GM21390 (cell line): Measurements from ENCODE around the gene ST8SIA6.
"Not testable (repeated sequence)": the region's sequence is repeated elsewhere in the genome, so short reads cannot be mapped to it uniquely, and the experiment has no call there.

Source experiments
- ATAC-seq: cut with Tn5 transposase; IDR thresholded peaks from one replicate; pipeline ENCODE4 v1.9.1; 2021; ENCODE audit not compliant: unreplicated experiment

Gene ST8SIA6

GRCh38 chr10:17427666-17428350 lies 26.6 kb downstream of the ST8SIA6 start:
- ATAC-seq: no peak

GRCh38 chr10:17427201-17427600 lies 27.2 kb downstream of the ST8SIA6 start:
- ATAC-seq: no peak

- ATAC-seq: no peak
These were observed 28.1 kb downstream of the ST8SIA6 start for GRCh38 chr10:17426263-17426750.

GRCh38 chr10:17425584-17426262 lies 28.7 kb downstream of the ST8SIA6 start:
- ATAC-seq: no peak

DNA sequence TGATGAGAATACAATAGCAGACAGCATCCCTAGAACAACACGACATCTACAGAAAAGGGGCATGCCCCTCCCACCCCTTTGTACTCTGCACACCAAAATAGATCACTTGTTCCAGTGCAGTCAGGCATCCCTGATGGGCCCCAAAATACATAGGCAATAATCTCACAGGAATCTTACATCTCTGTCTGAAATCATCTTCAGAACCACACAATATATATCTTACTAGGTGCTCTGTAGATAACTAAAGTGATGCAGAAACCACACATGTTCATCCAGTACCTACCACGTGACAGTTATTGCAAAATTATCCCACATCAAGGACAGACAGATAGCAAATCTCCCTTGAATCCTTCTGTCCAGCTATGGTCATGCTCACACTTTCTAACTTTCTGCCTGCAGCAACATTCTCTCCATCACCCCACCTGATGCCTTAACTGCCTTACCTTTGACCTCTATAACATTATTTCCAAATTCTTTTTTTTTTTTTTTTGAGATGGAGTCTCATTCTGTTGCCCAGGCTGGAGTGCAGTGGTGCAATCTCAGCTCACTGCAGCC lies 30.7 kb downstream of the ST8SIA6 start:
- ATAC-seq: no peak

DNA sequence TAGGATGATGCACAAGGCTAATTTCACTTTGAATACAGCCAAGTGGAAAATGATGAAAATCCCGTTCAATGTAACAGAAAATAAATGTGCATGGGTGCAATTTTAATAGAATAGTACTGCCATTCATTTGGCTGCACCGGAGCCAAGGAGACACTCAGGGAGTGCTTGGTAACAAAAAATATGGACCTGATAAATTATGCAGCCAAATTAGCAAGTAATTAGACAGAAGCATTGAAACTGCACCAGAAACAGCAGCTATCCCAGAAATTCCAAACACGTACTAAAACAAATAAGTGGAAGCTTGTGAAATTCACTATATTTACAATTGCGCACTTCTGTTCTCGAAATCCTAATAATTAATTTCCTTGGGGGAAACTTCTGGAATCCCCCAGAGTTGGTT lies 31.5 kb downstream of the ST8SIA6 start:
- ATAC-seq: no peak

- no peak for ATAC-seq
These were observed 36.1 kb downstream of the ST8SIA6 start for GRCh38 chr10:17418249-17418648.

GRCh38 chr10:17416442-17417211 lies 37.8 kb downstream of the ST8SIA6 start:
- no peak for ATAC-seq

DNA sequence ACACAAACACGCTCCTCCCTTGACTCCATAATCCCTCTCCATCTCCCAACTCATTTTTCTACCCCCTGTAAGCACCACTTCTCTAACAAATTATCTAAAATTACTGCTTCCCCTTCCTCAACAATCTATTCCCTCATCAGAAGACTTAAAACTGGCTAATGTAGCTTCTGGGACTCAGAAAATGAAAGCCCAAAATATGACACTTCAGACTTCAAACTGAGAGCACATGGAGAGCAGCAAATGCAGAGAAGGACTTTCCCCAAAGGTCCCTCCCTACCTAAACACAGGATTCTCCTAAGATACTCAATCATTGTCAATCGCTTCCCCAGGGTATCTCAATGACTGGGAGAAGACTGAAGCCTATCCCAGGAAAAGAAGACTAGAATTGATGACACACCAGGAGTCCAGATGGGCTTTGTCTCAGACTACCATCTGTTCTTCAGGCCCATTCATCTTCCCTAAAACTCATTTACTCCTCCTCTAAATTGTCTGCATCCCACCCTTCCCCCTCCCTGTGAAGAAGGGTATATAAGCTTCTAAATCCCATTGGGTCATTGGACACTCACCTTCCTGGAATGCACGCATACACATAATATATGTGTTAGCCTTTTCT lies 39.2 kb downstream of the ST8SIA6 start:
- ATAC-seq: no peak

GRCh38 chr10:17414484-17414883 lies 39.9 kb downstream of the ST8SIA6 start:
- no peak for ATAC-seq

GRCh38 chr10:17413876-17414275 lies 40.5 kb downstream of the ST8SIA6 start:
- ATAC-seq: no peak

DNA sequence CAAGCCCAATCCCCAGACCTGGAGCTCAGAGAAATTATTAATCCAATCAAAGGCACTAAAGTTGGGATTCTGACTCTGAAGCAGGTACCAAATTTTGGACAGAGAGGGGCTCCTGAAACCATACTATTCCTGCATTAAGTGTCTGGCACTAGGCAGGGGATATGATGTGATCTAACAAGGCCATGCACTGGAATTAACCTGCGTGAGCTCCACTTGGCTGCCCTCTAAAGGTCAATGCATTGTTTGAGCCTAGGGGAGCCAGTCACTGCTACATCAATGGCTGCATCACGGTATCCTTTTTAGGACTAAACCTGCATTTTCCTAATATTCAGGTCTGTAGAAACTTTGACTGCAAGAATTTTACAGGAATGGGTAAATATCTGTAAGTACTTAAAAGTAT lies 42.1 kb downstream of the ST8SIA6 start:
- ATAC-seq: no peak

GRCh38 chr10:17410907-17411306 lies 43.5 kb downstream of the ST8SIA6 start:
- ATAC-seq: no peak

DNA sequence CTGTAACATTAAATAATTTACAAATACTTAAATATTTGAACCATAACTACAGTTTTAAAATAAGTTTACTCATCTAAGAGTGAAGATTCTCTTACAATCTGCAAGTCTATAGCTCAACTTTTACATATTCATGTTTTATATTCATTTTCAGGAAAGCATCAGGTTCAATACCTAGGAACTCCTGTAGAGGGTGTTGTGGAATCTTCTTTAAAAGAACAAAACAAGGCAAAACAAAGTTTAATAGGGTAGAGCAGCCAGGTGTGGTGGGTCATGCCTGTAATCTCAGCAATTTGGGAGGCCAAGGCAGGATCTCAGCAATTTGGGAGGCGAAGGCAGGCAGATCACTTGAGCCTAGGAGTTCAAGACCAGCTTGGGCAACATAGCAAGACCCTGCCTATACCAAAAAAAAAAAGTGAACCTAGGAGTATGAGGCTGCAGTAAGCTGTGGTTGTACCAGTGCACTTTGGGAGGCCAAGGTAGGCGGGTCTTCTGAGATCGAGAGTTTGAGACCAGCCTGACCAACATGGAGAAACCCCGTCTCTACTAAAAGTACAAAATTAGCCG lies 45.1 kb downstream of the ST8SIA6 start:
- ATAC-seq: no peak

- no peak for ATAC-seq
These were observed 47.3 kb downstream of the ST8SIA6 start for GRCh38 chr10:17407047-17407446.

DNA sequence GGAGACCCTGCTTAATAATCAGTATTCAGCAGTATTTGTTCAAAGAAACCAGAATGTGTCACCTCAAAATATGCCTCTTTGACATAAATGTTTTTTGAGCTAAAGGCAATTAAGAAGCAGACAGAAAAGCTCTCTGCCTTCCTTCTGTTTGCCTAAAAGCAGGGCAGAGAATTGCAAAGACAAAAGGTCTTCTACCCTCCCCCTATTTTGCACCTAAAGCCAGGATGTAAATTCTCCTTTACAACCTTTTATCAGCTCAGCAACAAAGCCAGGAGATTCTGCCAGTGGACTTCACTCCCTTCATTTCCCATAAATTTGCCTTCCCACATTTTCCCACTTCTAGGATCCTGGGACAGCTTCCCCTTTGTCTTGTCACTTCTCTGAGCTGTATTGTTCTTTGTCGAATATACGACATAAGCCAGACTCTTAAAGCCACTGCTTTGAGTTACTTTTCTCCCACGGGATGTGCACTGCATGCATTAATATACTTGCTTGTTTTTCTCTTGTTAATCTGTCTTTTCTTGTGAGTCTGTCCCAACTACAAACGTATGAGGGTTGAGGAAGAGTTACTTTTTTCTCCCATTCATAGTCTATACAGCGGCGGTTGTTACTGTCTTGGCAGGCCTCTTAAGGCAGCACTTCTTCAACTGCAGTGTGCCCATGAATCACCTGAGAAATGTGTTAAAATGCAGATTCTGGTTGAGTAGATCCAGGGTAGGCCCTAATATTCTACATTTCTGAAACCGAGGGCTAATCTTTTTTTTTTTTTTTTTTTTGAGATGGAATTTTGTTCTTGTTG lies 48.2 kb downstream of the ST8SIA6 start:
- no peak for ATAC-seq

GRCh38 chr10:17403161-17403560 lies 51.2 kb downstream of the ST8SIA6 start:
- ATAC-seq: no peak

GRCh38 chr10:17402040-17402439 lies 52.4 kb downstream of the ST8SIA6 start:
- ATAC-seq: not testable (repeated sequence)

DNA sequence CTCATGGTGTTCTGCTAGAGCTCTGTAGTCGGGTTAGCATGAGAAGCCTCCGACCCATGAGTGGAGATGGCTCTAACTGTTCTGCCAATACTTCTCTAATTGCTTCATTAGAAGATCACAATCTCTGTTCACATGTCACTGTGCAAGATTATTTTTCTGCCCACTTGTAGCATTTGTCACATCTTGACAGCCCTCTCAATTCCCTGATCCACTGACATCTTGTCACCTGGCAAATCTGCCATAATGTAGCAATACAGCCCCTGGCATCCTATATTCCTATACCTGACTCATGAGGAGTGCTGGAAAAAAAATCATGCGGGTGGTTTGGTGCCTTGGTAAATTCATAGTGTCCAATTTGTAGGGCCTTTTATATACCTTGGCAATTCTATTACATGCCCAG lies 58.4 kb downstream of the ST8SIA6 start:
- no peak for ATAC-seq

DNA sequence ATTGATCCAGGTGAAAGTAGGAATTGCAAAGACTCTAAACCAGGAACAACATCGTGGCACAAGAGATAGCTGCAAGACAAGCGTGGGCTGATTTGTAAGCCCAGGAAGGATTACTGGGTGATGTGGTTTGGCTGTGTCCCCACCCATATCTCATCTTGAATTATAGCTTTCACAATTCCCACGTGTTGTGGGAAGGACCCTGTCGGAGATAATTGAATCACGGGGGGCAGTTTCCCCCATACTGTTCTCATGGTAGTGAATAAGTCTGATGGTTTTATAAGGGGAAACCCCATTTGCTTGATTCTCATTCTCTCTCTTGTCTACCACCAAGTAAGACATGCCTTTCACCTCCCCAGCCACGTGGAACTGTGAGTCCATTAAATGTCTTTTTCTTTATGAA lies 59.5 kb downstream of the ST8SIA6 start:
- ATAC-seq: no peak
